Activated T-cell treated with anti-CD3 and anti-CD28 coated beads for 48 hours (primary cell): ENCODE data around the gene MCRIP1.

Experiments used
- DNase-seq: peaks from one replicate; pipeline ENCODE4 v3.0.0-alpha.2; 2020; ENCODE audit warnings: low read depth

MCRIP1 gene

DNA sequence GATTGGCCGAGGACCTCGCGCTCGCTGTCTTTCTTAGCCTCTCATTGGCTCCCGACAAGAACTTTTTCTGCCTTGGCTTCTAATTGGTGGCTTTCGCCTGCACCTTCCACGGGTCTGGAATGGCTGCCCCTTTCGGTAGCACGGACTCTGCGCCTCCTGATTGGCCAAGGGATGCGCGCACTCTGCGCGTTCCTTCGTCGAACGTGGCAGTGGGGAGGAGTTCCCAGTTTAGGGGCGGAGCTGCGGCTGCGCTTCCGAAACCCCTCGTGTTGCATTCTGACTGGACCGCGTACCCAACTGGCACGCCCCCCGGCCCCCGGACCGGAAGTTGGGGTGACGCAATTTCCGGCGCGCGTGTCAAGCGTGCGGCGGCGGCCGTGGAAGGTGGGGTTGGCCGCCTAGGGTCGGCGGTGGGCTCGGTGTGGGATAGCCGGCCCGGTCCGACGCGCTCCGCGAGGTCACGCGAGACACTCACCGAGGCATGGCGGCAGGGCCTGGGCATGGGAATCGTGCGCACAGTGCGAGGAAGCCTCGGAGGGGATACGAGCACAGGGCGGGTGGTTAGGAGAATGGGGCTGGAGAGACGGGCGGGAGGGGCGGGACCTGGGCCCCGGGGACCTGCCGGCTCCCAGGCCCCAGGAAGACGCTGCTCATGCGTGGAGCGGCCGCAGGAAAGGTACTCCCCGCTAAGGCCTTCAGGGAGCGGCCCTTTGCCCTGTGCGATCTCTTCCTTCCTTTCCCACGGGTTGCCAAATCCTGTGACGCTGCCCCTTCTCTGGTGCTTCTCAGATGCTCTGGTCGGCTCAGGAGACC is 27.9 kb upstream of the MCRIP1 start:
- DNase-seq, result peak; percentile 99

DNA sequence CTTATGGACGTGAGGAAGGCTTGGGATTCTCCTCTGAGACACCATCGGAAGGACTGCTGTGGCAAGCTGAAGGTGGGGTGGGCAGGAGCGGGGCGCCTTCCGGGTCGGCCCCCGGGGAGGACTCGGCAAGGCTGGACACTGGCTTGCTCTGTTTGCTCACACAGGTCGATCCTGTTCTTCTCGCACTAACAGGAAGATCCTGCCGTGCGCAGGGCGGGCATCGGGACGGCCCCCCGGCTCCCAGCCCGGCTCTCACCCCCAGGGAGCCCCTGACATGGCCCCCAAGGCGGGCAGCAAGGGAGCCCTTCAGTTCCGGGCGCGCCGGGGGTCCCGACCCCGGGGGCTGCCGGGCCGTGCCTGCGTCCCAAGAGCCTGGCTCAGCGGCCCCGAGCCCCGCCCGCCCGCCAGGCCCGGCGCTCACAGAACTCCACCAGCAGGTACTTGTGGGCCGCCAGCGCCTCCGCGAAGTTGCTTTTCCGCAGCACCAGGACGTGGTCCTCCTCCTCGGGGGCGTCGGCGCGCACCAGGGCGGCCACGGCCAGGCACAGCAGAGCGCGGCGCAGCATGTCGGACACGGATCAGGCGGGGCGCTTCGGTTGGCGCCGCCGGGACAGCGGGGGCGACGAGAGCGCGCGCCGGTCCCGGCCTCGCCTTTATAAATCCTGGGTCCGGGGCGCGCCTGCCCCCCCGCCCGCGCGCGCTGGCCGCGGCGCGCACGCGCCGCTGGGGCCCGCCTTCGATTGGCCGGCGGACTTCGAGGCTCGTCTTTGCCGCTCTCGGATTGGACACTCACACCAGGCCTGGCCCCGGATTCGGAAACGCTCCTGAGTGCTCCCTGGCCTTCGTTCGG is 27.0 kb upstream of the MCRIP1 start, which contains the start of gene P4HB:
Gene P4HB (minus strand): TSS at position 630 of the 850 bp plus-strand sequence. CDS start 64 bp downstream, at position 566.
- DNase-seq, result peak; percentile 96

DNA sequence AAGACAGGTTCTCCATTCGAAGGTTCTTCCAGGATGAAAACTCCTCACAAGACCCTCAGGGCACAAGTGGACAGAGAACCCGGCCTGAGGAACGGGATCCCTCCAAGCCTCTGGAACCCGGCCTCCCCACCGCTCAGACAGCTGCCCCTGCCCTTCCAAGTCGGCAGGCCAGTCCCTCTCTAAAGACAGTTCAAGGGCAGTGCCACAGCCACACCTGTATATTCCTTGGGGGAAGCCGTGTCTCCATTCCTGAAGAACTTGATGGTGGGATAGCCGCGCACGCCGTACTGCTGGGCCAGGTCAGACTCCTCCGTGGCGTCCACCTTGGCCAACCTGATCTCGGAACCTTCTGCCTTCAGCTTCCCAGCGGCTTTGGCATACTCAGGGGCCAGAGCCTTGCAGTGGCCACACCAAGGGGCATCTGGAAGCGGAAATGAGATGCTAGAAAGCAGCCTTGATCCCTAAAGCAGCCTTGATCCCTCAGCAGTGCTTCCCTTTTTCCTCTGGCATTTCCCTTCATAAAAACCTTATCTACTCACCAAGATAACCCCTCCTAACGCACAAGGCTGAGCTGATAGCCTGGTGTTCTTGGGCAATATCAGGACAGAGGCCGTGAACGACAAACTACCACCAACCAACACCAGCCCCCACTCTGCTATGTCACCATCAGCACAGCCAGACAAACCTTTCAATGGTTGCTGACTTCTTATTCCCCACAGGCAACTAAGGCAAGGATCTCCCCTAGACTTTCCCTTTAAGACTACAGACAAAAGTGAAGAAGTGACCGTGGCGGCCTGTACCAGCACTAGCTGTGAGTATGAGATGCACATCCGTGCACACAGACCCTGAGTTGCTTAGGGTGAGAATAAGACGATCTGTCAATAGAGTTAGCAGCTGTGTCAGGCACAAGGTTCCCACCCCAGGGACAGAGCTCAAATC is 26.1 kb upstream of the MCRIP1 start:
- no peak for DNase-seq

DNA sequence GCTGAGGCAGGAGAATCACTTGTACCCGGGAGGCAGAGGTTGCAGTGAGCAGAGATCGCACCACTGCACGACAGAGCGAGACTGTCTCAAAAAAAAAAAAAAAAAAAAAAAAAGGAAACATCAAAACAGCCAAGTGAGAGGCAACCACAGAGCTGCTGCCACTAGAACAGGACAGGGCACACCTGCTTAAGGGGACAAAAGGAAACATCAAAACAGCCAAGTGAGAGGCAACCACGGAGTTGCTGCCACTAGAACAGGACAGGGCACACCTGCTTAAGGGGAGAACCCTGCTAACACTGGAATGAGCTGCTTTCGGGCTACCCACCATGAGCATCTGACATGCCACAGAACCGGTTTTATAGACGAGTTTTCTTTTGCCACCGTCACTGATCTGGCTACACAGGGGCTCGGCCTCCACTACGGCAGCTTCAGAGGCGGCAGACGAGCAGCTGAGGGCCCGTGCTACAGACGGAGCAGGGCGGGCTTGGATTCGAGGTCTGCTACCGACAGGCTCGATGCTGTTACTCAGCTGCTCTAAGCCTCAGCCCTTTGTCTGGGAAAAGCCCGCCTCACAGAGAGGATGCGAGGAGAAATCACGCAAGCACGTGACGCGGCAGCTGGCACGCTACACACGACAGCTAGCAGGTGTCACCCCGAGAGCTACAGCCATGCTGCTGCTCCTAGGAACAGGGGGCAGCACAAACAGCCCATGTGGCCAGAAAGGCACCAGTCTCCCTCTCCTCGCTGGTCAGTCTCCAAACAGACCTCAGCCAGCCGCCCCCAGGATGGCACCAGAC is 25.3 kb upstream of the MCRIP1 start:
- no peak for DNase-seq

DNA sequence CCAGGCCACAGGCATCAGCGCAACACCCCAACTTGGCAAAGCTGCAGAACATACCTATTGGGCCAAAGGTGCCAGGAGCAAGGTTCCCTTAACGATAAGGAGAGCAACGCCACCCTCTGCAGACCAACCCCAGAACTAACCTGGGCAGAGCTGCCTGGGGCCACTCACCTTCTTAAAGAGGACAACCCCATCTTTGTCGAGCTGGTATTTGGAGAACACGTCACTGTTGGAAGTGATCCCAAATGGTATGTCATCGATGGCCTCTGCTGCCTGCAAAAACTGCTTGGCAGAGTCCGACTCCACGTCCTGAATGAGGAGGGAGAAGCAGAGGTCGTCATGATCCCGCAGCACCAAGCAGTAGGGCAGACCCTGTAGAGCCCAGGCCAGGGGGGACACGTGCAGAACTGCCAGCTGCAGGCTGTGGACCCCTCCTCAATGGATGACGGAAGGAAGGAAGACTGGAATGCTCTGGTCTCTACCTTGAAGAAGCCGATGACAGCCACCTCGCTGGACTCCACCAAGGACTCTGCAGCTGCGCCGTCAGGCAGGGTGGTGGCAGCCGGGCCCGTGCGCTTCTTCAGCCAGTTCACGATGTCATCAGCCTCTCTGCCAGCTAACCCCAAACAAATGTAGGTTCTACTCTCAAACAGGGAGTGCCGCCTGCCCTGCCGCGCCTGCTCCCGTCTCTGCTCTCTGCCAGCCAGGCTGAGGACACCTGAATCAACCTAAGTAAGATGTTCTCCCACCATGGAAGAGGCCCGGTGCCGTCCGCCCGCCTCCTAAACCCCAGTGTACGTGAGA is 22.1 kb upstream of the MCRIP1 start:
- DNase-seq, result no peak

DNA sequence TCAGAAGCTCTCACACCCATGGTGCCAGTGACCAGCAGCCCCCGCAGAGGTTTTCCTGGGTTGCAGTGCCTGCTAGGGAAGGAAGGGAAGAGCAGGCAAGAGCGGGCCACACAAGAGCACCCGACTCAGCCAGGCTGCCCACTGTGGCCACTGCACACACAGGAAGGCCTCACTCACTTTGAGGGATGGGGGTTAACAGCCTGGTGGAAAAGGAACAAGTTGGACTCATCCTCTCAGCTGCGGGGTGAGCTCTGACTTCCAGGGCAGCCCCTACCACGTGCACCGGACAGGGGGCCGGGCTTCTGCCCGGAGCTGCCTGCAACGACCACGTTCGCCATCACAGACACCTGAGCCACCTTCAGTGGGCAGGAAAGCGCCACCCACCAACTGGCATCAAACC is 19.1 kb upstream of the MCRIP1 start:
- no peak for DNase-seq

DNA sequence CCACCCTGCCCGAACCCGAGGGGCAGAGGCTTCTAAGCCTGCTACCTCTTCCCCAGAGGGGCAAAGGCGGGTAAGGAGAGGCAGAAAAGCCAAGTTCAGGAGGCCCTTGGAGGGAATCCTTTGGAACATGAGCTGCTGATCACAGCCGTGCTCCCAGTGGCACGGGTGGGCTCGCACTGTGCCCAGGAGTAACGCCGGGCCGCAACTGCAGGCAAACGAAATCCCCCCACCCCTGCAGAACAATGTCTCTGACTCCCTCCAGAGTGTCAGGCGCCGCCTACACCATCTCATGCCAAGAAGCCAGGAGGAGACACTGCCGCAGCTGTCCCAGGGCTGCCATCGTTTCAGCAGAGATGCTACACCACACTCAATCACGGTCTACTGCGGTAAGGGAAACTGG is 18.3 kb upstream of the MCRIP1 start:
- no peak for DNase-seq

- DNase-seq, result no peak
These were observed 16.4 kb upstream of the MCRIP1 start for GRCh38 chr17:81849457-81849856.

DNA sequence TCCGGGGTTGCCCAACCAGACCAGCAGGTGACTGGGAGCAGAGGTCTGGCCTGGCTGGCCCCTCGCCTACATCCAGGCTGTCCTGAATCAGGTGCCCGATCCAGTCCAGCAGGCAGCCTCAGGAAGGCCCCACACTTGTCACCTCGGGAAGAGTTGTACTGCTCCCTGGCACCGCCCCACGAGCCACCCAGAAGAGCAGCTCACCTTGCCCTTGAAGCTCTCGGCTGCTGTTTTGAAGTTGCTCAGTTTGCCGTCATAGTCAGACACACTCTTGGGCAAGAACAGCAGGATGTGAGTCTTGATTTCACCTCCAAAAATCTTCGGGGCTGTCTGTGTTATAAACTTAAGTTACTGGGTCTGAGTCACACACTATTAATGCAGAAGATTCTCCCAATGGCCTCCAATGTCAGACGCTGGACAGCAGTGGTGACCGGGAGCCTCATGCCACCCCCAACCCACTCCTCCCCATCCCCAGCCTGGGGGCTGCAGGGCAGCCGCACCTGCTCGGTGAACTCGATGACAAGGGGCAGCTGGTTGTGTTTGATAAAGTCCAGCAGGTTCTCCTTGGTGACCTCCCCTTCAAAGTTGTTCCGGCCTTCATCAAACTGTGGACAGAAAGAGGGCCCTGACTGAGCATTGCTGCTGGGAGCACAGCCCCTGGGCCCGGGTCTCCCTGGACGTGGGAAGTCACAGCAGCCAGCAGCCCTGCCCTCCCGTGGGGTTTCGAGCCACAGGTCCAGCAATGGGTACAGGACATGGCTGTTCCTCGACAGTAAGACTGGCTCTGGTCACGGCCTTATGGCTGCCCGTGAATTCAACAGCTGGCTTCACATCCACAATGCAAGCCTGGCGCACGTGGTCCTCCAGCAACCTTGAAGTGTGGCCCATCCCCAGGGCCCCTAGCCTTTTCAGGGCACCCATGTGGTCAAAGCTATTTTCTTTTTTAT is 13.9 kb upstream of the MCRIP1 start:
- no peak for DNase-seq

DNA sequence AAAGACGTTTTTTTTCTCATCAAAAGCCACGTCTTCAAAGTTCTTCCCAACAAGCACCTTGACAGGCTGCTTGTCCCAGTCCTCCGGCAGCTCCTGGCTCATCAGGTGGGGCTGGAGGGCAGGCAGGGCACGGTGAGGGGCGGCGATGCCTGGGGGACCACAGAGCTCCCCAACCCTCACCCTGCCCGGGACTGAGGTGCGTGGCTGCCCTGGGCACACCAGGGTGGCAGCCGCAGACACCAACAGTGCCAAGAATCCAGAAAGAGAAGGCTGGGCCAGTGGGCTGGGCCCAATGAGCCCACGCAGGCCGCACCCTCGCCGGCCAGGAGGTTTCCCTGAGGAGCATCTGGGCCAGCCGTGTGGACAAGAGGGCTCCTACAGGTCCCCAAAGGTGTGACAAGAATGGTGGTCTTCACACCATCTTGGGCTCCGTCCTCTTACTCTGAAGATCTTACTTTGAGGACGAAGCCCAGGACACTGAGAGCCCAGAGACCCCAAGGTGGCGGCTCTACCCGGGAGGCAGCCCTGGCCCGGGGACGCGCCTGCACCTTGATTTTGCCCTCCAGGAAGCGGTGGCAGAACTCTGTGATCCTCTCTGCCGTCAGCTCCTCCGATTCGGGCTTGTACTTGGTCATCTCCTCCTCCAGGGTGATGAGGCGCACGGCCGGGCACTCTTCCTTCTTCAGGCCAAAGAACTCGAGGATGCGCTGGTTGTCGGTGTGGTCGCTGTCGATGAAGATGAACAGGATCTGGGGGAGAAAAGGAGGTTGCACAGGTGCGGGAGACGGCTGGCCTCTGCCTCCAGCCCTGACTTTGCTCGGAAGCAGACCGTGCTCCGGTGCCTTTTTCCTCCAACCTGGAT is 13.0 kb upstream of the MCRIP1 start:
- no peak for DNase-seq

GRCh38 chr17:81845361-81845760 is 12.3 kb upstream of the MCRIP1 start:
- no peak for DNase-seq

GRCh38 chr17:81844887-81845286 is 11.8 kb upstream of the MCRIP1 start:
- no peak for DNase-seq

DNA sequence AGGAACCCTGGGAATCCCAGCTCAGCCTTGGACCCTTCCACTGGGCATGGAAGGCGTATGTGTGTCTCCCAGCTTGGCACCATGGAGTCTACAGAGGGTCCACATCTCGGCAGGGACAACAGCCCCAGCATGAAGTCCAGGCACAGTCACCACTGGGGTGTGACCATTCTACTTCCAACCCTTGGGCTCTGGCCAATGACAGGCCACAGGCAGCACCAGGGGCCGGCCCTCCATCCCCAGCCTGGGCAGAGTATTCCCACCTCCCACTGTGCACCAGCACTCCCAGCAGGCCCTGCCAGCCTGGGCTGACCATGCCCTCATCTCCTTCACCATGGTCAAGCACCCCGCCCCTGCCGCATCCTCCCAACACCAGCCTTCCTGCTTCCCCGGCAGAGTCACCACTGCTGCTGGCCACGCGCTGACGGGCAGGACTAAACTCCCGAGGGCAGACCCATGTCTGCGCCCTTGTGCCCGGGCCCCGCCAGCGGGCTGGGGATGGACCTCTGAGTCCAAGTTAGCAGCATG is 11.3 kb upstream of the MCRIP1 start:
- no peak for DNase-seq

DNA sequence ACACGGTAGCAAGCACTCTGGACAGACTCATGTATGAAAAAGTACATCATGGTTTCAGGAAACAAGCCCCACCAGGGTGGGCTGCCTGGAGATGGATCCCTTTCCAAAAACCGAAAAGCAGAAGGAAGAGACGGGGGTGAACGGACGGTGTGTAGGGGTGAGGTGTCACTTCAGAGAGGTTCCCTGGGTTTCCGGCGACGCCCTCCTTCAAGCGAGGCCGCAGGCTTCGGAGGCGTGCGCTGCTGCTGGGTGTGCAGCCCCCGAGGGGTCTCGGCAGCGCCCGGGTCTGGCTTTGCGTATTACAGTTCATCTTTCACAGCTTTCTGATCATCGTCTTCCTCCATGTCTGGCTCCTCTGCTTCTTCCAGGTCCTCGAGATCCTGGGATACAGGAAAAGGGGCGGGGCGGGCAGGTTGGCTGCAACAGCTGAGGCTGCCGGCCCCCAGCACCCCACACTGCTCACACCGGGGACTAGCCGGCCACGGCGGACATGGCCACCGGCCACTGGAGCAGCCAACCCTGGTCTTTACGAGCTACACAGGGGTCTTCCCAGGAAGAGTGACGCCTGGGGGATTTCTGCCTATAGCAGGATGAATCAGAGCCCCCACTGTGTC is 10.7 kb upstream of the MCRIP1 start:
- DNase-seq, result no peak

DNA sequence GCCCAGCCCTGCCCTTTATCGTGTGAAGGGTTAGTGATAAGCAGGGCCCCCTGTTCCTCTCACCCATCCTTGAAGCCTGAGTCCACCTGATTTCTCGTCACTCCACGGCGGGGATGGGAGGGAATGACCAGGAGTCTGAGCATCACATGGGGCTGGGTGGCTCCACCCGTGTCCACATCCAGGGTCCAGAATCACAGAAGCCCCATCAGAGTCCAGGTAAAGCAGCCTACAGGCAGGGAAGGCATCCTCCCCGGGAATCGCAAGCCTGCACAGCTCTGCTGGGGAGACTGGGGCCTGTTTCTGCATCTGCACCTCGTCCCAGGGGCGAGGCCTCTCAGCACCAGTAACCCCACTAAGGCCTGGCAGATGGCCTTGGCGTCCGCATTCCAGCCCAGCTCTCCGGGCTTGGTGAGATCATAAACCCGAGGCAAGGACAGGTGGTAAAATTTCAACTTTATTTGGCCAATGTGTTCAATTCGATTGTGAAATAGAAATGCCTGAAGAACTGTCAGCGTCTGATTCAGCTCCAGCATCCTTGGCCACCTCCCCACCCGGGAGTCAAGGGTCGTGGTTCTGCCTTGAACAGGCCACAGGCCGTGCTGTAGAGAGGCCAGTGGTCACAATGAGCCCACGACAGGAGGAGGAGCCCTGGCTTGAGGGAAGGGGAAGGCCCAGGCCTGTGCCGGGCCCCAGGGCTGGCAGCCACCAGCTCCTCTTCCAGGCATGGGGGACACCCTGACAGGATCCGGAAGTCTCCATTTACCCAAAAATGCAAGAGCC is 9.8 kb upstream of the MCRIP1 start:
- DNase-seq, result no peak

DNA sequence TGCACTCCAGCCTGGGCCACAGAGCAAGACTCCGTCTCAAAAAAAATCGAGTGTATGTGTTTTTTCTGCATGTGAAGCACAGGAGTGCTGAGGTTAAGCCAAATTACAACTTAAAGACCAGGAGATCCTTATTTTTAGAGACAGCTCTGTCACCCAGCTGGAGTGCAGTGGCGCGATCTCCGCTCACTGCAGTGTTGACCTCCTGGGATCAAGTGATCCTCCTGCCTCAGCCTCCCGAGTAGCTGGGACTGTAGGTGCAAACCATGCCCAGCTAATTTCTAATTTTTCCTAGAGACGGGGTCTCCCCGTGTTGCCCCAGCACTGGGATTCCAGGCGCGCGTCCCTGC is 9.3 kb upstream of the MCRIP1 start:
- DNase-seq, result no peak

GRCh38 chr17:81841866-81842265 is 8.8 kb upstream of the MCRIP1 start:
- DNase-seq, result no peak
